BJ (cell line): ENCODE measurements around the gene CXXC5. TPM values are rescaled to one million over a fixed set of nuclear protein-coding genes. Genes with fewer than 3 reads are reported as not detected.

Experiments used
- CTCF ChIA-PET: fragments of 350-600 bp; formaldehyde crosslinking; extraction: SDS; loops from one replicate; lab custom pipeline; 2021; ENCODE audit warnings: antibody characterized with exemption, inconsistent platforms; lab: Yijun Ruan, JAX
- POLR2A ChIA-PET: fragments of 300-600 bp; sonication (Branson Sonifier 250); formaldehyde crosslinking; extraction: SDS; loops from one replicate; lab custom pipeline; 2021; ENCODE audit warnings: antibody characterized with exemption; lab: Charles Lee
- DNase-seq: peaks from one replicate; pipeline ENCODE4 v3.0.0-alpha.2; 2011; ENCODE audit warnings: low read depth
- H3K27me3 ChIP-seq: 2 replicates; pipeline ENCODE4 v1.6.0; 2011; ENCODE audit warnings: low read length; ENCODE audit not compliant: control insufficient read depth, insufficient read depth
- H3K36me3 ChIP-seq: 2 replicates; pipeline ENCODE4 v1.5.1; 2011; ENCODE audit warnings: low read length; ENCODE audit not compliant: control insufficient read depth, insufficient read depth
- H3K4me3 ChIP-seq: 2 replicates; pipeline ENCODE4 v1.5.1; 2011; ENCODE audit warnings: low read depth, mild to moderate bottlenecking, control low read depth, low read length
- CTCF ChIP-seq: IDR thresholded peaks from 2 replicates; pipeline ENCODE4 v1.5.1; 2011; ENCODE audit warnings: low read depth, mild to moderate bottlenecking, control low read depth, inconsistent platforms, low read length, moderate library complexity; ENCODE audit not compliant: insufficient read depth
- polyA plus RNA-seq: library from polyadenylated mRNA; depleted of rRNA; stranded (reverse); fragments of >200 nt; gene quantifications from 2 replicates; pipeline ENCODE4 v1.2.3, GENCODE V29; 2011

Gene CXXC5
- polyA plus RNA-seq, 1 experiment, result 50.4 TPM

DNA sequence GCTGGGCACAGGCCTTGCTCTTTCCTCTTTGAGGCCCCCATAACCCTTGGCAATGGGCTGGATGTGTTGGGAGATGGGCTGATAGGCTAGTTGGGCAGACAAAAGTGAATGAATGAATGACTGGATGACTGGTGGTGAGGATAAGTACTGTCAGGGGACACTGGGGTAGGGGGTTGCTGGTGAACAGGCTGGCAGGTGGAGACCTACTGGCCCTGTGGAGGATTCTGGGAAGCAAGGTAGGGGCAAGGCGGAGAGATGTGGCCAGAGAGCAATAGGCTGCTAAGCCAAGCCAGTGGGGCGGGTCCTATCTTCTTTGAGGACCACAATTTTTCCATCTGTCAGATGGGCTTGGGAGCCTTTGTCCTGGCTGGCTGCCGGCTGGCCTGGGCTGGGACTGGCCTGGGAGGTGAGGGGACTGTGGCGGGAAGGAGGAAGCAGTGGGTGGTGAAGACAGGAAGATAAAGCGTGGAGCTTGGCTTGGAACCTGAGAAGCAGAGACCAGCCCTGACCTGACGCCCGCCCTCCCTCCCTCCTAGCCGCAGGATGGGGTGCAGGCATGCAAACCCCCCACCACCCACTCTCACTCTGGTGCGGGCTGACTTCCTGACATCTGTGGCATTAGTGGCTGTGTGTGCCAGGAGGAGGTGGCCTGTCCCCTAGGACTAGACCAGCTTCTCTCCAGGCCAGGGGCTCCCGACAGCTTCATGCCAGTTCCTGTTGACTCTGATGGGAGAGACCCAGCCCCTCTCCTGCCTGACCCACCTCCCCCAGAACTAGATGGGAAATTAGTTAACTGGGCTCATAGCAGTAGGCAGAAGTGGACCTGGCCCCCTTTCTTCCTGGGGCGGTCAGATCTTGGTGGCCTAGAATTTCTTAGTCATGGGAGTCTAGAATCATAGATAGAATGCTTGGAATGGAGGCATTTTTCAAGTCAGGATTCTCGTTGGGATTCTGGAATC lies 9.5 kb downstream of the CXXC5 start:
- no peak for DNase-seq
- ChIA-PET POLR2A (no interaction called here), CTCF (interaction anchor here (0.7 to 3.1 kb wide), 5 partner anchors 22 to 108 kb away, joined by 3 to 14 read pairs (median 4); no protein-coding TSS in a partner anchor)
- no peaks in the 10 kb centered on the region; the same call in none of the 2 replicates for H3K36me3 ChIP-seq
- no peak overlapping the region for H3K4me3 ChIP-seq
- no peak for TF ChIP-seq CTCF
- H3K27me3 ChIP-seq, result no peaks in the 10 kb centered on the region

DNA sequence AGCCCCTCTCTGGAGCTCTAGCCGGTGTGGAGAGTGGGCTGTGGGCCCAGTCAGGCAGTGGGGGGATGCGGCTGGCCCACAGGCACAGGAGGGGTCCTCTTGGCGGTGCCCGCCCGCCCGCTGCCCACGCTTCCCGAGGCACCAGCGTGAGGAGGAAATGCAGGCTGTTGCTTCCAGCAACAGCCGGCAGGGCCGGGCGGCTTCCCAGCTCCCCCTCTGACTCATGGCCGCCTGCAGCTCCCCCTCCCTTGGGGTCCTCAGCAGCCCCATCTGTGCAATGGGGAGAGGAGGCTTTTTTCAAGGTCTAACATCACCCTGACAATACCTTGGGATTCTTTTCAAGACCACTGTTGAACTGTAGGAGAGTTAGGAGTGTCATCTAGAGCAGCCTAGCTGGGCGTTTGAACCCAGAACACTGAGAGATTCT lies 10.4 kb downstream of the CXXC5 start:
- no peak for DNase-seq
- H3K27me3 ChIP-seq, result no peaks in the 10 kb centered on the region
- H3K36me3 ChIP-seq, result no peaks in the 10 kb centered on the region; the same call in none of the 2 replicates
- TF ChIP-seq CTCF, result no peak
- CTCF ChIA-PET, result interaction anchor here (1.0 to 3.1 kb wide), 6 partner anchors 11 to 107 kb away, joined by 3 to 14 read pairs (median 5); no protein-coding TSS in a partner anchor
- POLR2A ChIA-PET, result no interaction called here
- no peak overlapping the region for H3K4me3 ChIP-seq

DNA sequence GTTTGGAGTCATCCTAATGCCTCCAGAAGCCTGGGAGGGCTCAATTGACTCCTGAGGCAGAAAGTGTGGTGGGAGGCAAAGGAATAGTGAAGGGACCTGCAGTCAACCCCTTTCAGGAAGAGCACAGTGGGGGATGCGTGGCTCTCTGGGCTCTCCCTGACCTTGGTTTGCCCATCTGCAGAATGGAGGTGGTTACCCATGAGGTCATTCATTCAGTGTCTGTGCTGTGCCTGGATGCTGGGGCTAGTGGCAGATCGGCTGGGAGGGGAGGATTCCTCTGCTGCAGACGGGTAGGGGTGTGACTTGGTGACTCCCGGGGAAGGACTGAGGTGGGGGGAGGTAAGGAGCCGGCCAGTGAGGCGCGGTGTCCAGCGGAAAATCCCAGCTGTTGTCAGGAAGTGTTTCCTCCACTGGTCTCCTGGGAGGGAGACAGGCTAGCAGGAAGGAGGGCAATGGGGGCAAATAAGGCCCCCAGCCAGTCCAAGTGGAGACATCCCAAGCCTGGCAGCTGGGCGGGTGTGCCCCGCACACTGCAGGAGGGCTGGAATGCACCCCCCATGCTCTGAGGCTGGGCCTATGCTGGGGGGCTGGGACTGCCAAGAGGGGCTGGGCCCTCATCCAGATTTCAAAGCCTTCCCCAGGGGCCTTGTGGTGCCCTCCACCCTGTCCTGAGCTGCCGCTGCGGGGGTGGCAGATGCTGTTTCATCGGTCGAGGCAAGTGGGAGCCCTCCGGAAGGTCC lies 10.9 kb downstream of the CXXC5 start:
- TF ChIP-seq CTCF, result no peak
- CTCF ChIA-PET, result interaction anchor here (1.0 to 3.1 kb wide), 7 partner anchors 11 to 106 kb away, joined by 3 to 19 read pairs (median 5); no protein-coding TSS in a partner anchor
- POLR2A ChIA-PET, result interaction anchor here (0.6 kb wide), 1 partner anchor 317 kb away, joined by 4 read pairs; no protein-coding TSS in a partner anchor
- H3K4me3 ChIP-seq, result peak overlapping the region; percentile 25
- no peak for DNase-seq
- no peaks in the 10 kb centered on the region for H3K27me3 ChIP-seq
- no peaks in the 10 kb centered on the region; the same call in none of the 2 replicates for H3K36me3 ChIP-seq

- peak overlapping the region; percentile 25 for H3K4me3 ChIP-seq
- no peaks in the 10 kb centered on the region; the same call in none of the 2 replicates for H3K36me3 ChIP-seq
- H3K27me3 ChIP-seq, result no peaks in the 10 kb centered on the region
- DNase-seq, result no peak
- TF ChIP-seq CTCF, result no peak
- ChIA-PET CTCF (interaction anchor here (0.7 to 3.1 kb wide), 7 partner anchors 10 to 241 kb away, joined by 3 to 19 read pairs (median 5); no protein-coding TSS in a partner anchor), POLR2A (interaction anchor here (0.6 kb wide), 1 partner anchor 317 kb away, joined by 4 read pairs; no protein-coding TSS in a partner anchor)
These were observed 11.5 kb downstream of the CXXC5 start for GRCh38 chr5:139659695-139660101.
